GM18499 (cell line): ENCODE results near the gene DEAF1.

Experiments
- ATAC-seq: cut with Tn5 transposase; IDR thresholded peaks from one replicate; pipeline ENCODE4 v1.9.1; 2021; ENCODE audit warnings: moderate number of reproducible peaks; ENCODE audit not compliant: insufficient read depth, unreplicated experiment

Gene DEAF1

DNA sequence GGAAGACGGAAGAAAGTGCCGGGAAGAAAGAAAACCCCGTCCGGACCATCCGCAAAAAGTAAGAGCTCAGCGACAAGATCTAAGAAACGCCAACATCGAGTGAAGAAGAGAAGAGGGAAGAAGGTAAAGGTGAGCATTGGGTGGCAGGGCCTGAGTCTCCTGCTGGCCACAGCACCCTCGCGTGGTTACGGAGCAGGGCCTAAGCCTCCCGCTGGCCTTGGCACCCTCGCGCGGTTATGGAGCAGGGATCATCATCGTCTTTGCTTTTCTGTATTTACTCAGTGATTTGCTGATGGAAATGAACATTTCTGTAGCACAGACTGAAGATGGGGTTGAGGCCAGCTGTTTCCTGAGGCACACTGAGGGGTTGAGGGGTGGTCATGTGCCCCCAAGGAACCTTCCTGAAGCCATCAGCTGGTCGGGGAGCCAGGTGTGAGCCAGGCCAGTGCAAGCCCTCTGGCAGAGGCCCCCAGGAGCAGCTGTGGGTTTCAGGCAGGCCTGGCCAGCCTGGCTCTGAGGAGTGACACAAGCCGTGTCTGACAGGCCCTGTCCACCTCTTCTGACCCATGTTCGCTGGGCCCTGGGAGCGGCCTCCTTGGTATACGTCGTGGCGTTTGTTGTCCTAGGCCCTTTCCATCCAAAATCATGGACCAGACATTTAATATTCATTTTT, 93.3 kb downstream of the DEAF1 start:
- ATAC-seq: no peak

DNA sequence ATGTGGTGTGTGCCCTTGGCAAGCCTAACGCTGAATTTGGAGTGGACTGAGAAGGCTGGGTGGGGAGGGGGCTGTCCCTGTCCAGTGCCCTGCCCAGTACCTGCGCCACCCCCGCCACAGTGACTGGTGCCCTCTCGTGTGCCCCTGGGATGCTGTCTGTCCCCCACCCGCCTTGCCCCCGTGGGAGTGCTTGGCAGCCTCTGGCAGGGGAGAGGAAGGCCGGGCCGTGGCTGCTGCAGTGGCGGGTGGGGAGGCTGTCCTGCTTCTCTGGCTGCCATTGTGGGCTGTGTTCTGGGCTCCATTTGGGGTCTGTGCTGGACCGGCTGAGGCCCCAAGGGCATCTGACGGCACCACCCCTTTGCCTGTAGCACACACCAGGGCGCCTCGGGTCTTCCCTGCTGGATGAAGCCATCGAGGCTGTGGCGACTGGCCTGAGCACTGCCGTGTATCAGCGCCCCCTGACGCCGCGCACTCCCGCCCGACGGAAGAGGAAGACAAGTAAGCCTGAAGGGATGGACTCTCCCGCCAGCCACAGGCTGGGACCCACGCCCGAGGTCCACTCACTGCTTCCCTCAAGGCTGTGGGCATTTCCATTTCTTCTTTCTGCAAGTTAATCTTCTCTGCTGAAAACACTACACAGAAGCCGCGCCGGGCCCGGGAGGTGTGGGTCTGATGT, 96.9 kb downstream of the DEAF1 start:
- no peak for ATAC-seq

GRCh38 chr11:597166-597725, 97.8 kb downstream of the DEAF1 start:
- ATAC-seq: no peak

DNA sequence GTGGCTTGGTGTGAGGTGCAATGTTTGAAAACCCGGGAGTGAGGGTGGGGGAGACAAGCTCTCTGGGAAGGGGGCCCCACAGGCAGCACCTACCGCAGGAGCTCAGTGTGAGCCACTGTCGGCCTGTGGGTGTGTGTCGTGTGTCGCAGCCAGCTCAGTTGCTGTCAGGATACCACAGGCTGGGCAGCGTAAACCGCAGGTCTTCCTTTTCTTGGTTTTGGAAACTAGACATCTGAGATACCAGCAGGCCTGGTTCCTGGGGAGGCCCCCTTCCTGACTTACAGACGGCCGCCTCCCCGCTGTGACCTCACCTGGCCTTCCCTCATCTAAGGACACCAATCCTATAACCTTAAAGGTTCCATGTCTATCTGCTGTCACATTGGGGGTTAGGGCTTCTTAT, 98.6 kb downstream of the DEAF1 start:
- no peak for ATAC-seq

DNA sequence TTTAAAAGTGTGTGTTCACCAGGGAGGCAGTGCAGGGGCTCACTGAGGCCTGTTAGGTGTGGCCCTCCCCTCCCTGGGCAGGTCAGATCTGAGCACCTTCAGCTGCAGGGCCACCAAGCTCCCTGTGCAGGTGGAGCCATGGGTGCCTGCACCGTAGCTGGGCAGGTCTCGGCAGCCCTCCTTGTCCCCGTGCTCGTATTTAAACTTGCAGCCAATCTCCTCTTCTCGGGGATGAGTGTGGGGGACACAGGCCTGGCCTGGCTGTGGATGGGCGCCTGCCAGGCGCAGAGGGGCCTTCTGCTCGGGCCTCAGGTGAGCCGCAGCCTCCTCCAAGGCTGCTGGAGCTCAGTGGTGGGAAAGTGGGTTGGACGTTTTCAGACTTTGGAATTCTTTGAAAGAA, 99.6 kb downstream of the DEAF1 start:
- no peak for ATAC-seq
